HG03571 (cell line): ENCODE results near the gene FASN.

Source experiments
- ATAC-seq: cut with Tn5 transposase; IDR thresholded peaks from one replicate; pipeline ENCODE4 v1.9.1; 2021; ENCODE audit not compliant: unreplicated experiment

The FASN gene

DNA sequence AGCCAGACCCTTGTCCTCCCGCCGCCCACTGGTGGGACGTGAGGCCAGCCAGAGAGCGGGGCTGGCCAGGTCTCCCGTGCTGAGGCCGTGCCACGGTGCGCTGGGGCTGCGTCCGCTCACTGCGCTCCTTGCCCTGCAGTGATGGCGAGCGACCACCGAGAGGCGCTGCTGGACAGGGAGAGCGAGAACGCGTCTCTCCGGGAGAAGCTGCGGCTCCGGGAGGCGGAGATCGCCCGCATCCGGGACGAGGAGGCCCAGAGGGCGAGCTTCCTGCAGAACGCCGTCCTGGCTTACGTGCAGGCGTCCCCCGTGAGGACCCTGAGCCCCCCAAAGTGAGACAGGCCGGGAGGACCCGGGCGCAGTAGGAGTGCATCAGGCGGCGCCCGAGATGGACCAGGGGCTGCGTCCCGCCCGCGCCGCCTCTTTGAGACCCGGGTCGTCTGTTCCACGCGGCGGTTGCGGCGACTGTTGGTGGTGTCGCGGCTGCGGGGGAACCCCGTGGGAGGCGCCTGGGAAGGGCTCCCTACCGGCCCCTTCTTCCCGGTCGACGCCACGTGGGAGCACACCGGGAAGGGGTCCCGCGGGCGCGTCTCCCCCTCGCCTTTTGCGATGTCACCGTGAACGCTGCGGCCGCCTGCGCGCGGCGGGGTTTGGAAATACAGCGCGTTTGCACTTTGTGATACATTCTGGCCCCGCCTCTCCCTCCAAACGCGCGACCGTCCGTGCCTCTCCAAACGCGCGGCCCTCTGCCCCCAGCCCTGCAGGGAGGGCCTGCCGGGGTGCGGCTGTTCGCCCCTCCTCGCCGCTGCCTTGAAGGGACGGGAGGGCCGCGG, 67.3 kb downstream of the FASN start:
- no peak for ATAC-seq

DNA sequence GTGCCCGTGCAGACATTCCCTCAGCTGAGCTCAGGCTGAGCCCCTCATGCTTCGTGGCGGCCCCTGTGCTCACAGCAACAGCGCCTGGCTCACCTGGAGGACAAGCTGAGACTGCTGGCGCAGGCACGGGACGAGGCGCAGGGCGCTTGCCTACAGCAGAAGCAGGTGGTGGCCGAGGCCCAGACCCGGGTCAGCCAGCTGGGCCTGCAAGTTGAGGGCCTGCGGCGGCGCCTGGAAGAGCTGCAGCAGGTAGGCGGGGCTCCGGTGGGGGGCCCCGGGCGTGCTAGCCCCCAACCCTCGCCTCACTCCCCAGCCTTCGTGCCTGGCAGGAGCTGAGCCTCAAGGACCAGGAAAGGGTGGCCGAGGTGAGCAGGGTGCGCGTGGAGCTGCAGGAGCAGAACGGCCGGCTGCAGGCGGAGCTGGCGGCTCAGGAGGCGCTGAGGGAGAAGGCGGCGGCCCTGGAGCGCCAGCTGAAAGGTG, 68.0 kb downstream of the FASN start:
- ATAC-seq = no peak

DNA sequence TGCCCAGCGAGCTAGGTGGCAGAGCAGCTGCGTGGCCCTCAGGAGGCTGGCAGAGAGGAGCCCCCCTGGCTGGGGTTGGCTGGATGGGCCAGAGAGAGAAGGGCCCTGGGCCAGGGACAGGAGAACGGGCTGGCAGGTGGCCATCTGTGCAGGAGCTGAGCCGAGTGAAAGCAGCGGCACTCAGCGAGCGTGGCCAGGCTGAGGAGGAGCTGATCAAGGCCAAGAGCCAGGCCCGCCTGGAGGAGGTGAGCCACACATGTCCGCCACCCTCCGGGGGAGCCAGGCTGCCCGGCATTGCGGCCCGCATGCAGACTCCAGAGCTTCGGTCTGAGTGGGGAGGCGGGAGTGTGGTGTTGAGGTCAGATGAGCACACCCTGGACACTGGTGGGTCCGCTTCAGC, 68.6 kb downstream of the FASN start:
- no peak for ATAC-seq

DNA sequence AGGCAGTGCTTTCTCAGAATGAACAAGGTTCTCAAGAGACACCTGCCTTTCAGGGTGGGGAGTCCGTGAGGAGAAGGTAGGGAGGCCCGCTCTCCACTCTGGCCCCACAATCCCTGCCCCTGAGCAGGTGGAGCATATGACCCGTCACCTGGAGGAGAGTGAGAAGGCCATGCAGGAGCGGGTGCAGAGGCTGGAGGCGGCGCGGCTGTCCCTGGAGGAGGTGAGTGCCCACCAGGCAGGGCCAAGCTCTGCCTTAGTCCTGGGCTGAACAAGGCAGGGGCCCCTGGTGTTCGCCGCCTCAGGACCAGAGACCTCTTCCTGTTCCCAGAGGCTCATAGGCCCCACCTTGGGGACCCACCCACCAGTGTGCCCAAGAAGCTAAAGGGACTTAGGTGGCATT, 69.1 kb downstream of the FASN start:
- no peak for ATAC-seq
